Heart right ventricle (tissue), 16 donors: ENCODE measurements around the gene SH3RF1. TPM values are rescaled to one million over a fixed set of nuclear protein-coding genes. Genes with fewer than 3 reads are reported as not detected.
A peak's percentile ranks its signal among the peaks of the same experiment; 100 is the strongest.

Source experiments
- ATAC-seq, 8 donors: fragments of 200-7000 bp; cut with Tn5 transposase; one replicate each; pipeline ENCODE4 v1.9.1; 2020; ENCODE audit warnings: mild to moderate bottlenecking in 8 of 8, moderate library complexity in 8 of 8, moderate number of reproducible peaks in 1 of 8
- DNase-seq, 2 donors: peaks; one replicate each; pipeline ENCODE4 v3.0.0-alpha.2; 2020
- H3K27ac ChIP-seq, 10 donors: fragments of 200-600 bp; sonication (generic) in 2 of 10; one replicate each; pipeline versions ENCODE4 v1.5.0 to v1.8.0; 2020 to 2022; ENCODE audit warnings: mild to moderate bottlenecking in 3 of 10
- H3K27me3 ChIP-seq, 7 donors: fragments of 200-600 bp; one replicate each; pipeline ENCODE4 v1.8.0; 2021 to 2022; ENCODE audit warnings: mild to moderate bottlenecking in 2 of 7
- H3K36me3 ChIP-seq, 9 donors: fragments of 200-600 bp; sonication (generic) in 1 of 9; one replicate each; pipeline versions ENCODE4 v1.5.0 to v1.8.0; 2020 to 2022; ENCODE audit warnings: mild to moderate bottlenecking in 2 of 9
- H3K4me1 ChIP-seq, 9 donors: fragments of 200-600 bp; sonication (generic) in 1 of 9; one replicate each; pipeline versions ENCODE4 v1.5.0 to v1.8.0; 2020 to 2022; ENCODE audit warnings: mild to moderate bottlenecking in 4 of 9
- H3K4me3 ChIP-seq, 10 donors: fragments of 200-600 bp; sonication (generic) in 2 of 10; one replicate each; pipeline versions ENCODE4 v1.5.0 to v1.8.0; 2020 to 2022; ENCODE audit warnings: mild to moderate bottlenecking in 7 of 10, moderate library complexity in 2 of 10
- H3K9me3 ChIP-seq, 11 donors: fragments of 200-600 bp in 10 of 11; sonication (generic) in 2 of 11; one replicate each; pipeline versions ENCODE4 v1.5.0 to v1.8.0; 2013 to 2022; ENCODE audit warnings: mild to moderate bottlenecking in 2 of 11, control low read depth in 1 of 11, moderate library complexity in 1 of 11
- CTCF ChIP-seq, 9 donors: fragments of 200-600 bp; sonication (generic) in 2 of 9; IDR thresholded peaks; one replicate each; pipeline versions ENCODE4 v1.5.0 to v1.8.0; 2021 to 2022; ENCODE audit warnings: antibody characterized with exemption in 9 of 9, mild to moderate bottlenecking in 5 of 9, moderate library complexity in 1 of 9
- WGBS, 2 donors: extraction: QIAGEN DNeasy Blood & Tissue Kit; methylation state at CpG; one replicate each; pipeline ENCODE4 v1.1.7; 2013; ENCODE audit warnings: inconsistent platforms in 1 of 2; 5-methylcytosine and 5-hydroxymethylcytosine counted together
- intact Hi-C, 10 donors: fragments of 100-400 bp; cut with DNase I; formaldehyde crosslinking; loops; one replicate each; pipeline versions ENCODE4 v1.11.1 to v1.14.2; 2022
- polyA plus RNA-seq, 2 donors: library from polyadenylated mRNA; stranded (reverse); fragments of 200-250 nt; gene quantifications; one replicate each; pipeline ENCODE4 v1.2.3, GENCODE V29; 2013
- total RNA-seq, 10 donors: library from RNA; stranded (reverse); fragmentation: NEBNext Ultra II Directional in 3 of 10; extraction: Animal tissue kit (Norgen Biotek cat#: 25700) in 3 of 10; gene quantifications; one replicate each; pipeline versions ENCODE4 v1.2.1 to v1.2.4, GENCODE V29; 2021 to 2023
- donor health status: Arrhythmogenic right ventricular cardiomyopathy.
- donor health status: ischemic (EF 13 %, LVEDD 7.1; RV severe dilation, severe dysfunction).
- donor health status: healthy with polysubstance abuse.
- donor health status: DM: no; HTN: yes; CAD: no.
- donor health status: DM: no; HTN: no; CAD: no.
- donor health status: ischemic (EF 25% LVEDD 6.9; RV normal size, moderate dysfunction).
- donor health status: ischemic (EF 25% LVEDD 5.7; RV mildly dilated, moderate dysfunction).
- donor health status: healthy.
- donor health status: DM: yes; HTN: yes; CAD: no.
- donor health status: Ischemic cardiomyopathy.
- donor health status: ischemic (EF 35%, LVEDD 5.7; RV mildly dilated, moderate dysfunction).
- donor health status: nonischemic (EF 11% LVEDD 7.7; RV severe dilation, severe dysfunction).
- donor health status: DM: yes; HTN: yes; CAD: no.
- donor health status: PGD.
- donor health status: ischemic (EF 29% LVEDD 5.4; RV normal size, mild dysfunction).
- donor health status: nonischemic (EF 23%, LVEDD 6.1; RV moderate dilation, normal function).

Gene SH3RF1
- total and polyA plus RNA-seq, 12 donors, result 2.6 to 11.7 (median 8.9) TPM

DNA sequence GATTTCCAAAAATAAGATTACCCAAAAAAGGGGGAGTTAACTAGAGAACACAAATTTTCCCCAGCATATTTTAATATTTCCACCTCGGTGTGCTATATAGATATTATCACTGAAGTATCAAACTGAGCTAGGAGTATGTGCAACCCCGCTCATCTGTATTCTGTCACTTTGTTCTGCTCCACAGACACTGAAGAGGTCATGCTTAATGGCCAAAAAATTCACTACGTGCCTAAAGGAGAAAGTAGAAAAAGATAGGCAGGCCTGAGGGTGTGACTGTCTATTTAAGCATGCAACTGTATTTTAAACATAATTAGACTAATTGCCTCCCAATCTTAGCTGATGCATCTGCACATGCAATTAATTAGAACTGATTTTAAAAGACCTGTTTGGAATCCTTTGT is 24.5 kb downstream of the SH3RF1 start:
- no peak for DNase-seq
- H3K27me3 ChIP-seq, result no peaks in the 10 kb centered on the region
- no peak overlapping the region for H3K27ac ChIP-seq
- no peaks in the 10 kb centered on the region for H3K9me3 ChIP-seq
- H3K36me3 ChIP-seq, result no peaks in the 10 kb centered on the region
- intact Hi-C loops, result no loop called here
- peaks cover 0 to 46% (median 35%) of the 10 kb centered on the region in 9 donors for H3K4me1 ChIP-seq
- WGBS, 2 donors, result 57 to 66% methylated on average over 3 of the region's 3 CpGs
- H3K4me3 ChIP-seq, result no peak overlapping the region
- no peak for ATAC-seq
- TF ChIP-seq CTCF (IDR thresholded peaks at IDR 0.05), result no peak

GRCh38 chr4:169245061-169245460 is 25.7 kb downstream of the SH3RF1 start:
- Histone ChIP-seq H3K27ac (no peak overlapping the region), H3K36me3 (no peaks in the 10 kb centered on the region), H3K4me1 (peaks cover 0 to 37% (median 30%) of the 10 kb centered on the region in 9 donors), H3K4me3 (no peak overlapping the region), H3K9me3 (no peaks in the 10 kb centered on the region), H3K27me3 (no peaks in the 10 kb centered on the region)
- TF ChIP-seq CTCF (IDR thresholded peaks at IDR 0.05), result no peak
- ATAC-seq (no peak), DNase-seq (no peak)
- intact Hi-C loops, result no loop called here
- WGBS, 2 donors, result 92 to 93% methylated on average over 2 of the region's 2 CpGs

DNA sequence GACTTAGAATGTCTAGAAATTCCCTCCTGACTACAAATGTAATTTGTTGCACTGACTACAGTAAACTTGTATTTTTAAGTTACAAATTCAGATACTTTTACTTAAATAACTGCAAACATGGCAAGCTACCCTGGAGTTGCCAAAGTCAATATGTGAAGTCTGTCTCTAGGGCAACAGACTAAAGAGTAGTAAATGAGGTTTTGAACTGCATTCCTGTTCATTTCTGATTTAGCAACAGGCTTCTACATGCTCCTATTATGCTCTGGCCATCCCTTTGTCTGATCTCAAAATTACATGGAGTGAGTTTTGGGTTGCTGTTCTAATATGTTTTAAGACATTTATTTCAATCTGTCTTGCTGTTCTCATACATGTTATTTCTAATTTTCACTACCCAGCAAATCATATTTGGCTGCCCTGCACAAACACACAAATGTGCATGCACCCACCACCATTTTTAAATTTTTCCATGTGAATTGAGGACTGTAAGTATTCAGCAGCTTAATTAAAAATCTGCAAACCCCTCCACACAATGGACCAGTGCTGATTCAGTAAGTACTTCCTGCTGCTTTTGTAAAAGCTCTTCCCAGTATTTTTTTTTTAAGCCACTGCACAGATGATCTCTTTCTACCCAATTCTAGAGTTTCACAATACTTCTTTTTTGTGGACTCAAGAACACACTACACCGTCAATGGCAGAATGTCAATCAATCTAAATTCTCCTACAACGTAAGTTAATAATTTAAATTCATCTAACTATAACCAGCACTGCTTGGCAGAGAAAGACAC is 26.7 kb downstream of the SH3RF1 start:
- WGBS, 2 donors, result 61% methylated on average over 2 of the region's 2 CpGs
- DNase-seq, result no peak
- Histone ChIP-seq H3K36me3 (no peaks in the 10 kb centered on the region), H3K4me1 (peaks cover 0 to 37% (median 30%) of the 10 kb centered on the region in 9 donors), H3K27me3 (no peaks in the 10 kb centered on the region), H3K9me3 (no peaks in the 10 kb centered on the region), H3K4me3 (no peak overlapping the region), H3K27ac (no peak overlapping the region)
- intact Hi-C loops, result no loop called here
- peak in 2 of 8 donors; percentile 38 to 44 for ATAC-seq
- TF ChIP-seq CTCF (IDR thresholded peaks at IDR 0.05), result no peak

- ATAC-seq, result peak in 3 of 8 donors; percentile 33 to 48 (median 43)
- no peak overlapping the region for H3K4me3 ChIP-seq
- WGBS, 2 donors, result 70 to 77% methylated on average over 2 of the region's 2 CpGs
- H3K9me3 ChIP-seq, result no peaks in the 10 kb centered on the region
- H3K36me3 ChIP-seq, result no peaks in the 10 kb centered on the region
- no peaks in the 10 kb centered on the region for H3K27me3 ChIP-seq
- TF ChIP-seq CTCF (IDR thresholded peaks at IDR 0.05), result no peak
- no peak for DNase-seq
- H3K27ac ChIP-seq, result no peak overlapping the region
- peaks cover 9 to 58% (median 54%) of the 10 kb centered on the region in 9 donors for H3K4me1 ChIP-seq
- intact Hi-C loops, result no loop called here
Observed at GRCh38 chr4:169241464-169241863, 29.3 kb downstream of the SH3RF1 start.
